GM21576 (cell line): ENCODE measurements around the gene NR1I3.
A peak's percentile ranks its signal among the peaks of the same experiment; 100 is the strongest.
"Not testable (repeated sequence)": the region's sequence is repeated elsewhere in the genome, so short reads cannot be mapped to it uniquely, and the experiment has no call there.

Source experiments
- ATAC-seq: cut with Tn5 transposase; IDR thresholded peaks from one replicate; pipeline ENCODE4 v1.9.1; 2021; ENCODE audit warnings: mild to moderate bottlenecking, moderate library complexity; ENCODE audit not compliant: unreplicated experiment

The NR1I3 gene, protein sequence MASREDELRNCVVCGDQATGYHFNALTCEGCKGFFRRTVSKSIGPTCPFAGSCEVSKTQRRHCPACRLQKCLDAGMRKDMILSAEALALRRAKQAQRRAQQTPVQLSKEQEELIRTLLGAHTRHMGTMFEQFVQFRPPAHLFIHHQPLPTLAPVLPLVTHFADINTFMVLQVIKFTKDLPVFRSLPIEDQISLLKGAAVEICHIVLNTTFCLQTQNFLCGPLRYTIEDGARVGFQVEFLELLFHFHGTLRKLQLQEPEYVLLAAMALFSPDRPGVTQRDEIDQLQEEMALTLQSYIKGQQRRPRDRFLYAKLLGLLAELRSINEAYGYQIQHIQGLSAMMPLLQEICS

DNA sequence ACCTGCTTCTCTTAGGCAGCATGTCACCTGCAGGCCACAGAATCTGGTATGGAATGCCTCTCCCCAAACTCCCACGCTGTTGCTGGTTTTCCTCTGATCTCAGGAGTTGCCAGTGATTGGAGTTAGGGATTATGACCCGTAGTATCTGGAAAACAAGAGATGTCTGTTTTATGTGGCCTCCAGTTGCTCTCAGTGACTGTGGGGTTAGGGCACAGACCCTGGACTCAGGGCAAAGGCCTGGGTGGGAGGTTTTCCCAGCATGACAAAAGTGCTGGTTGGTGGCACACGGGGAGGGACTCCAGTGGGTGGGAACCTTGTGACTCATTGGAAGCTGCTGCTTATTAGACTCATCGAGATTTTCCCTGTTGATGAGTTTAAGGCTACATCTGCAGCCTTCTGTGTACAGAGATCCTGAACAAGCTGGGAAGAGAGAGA, at the start of gene NR1I3:
TSS of gene NR1I3 (minus strand) at position 165 of the 435 bp plus-strand sequence. CDS start 1,638 bp downstream, outside the sequence.
- no peak for ATAC-seq

DNA sequence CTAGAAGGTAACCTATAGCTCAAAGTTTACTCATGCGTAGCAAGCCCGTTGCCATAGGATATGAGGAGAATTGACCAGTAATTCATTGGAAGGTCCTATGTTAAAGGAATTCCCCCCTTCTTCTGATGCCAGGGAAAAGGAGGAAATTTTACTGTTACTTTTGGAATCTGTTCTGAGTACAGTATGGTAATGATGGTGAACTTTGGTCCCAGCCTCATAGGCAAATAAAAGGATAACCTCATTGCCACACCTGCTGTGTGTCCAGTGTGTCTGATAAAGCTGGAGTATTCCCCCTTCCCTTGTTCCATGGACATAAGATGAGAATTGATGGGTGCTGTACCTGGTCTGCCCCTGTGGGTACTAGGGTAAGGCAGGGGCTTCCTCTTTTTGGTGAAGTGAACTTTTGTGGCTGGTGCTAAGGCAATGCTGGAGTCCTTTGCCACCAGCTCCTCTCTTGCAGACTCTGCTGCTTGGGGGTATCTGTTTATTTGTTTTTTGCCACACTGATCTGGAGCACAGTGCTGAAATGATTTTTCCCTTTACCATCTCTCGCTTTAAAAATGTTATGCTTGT, 49.6 kb upstream of the NR1I3 start:
- no peak for ATAC-seq

DNA sequence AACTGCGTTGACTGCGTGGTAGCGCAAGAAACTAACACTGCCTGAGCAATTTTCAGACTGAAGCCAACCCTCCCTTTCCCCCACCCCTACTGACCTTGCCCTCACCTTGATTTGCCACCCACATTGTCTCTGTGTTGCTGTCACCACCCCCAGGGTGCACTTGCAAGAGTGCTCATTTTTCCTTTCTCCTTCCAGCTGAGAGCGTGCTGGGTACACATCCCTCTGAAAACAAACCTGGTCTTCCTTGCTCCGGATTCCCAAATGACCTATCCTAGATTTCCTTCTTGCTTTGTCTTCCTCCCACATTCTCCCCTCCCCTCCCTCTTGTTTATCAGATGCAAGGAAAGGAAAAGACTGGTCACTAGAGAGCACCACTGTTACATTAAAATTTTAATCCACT, 47.5 kb upstream of the NR1I3 start:
- no peak for ATAC-seq

DNA sequence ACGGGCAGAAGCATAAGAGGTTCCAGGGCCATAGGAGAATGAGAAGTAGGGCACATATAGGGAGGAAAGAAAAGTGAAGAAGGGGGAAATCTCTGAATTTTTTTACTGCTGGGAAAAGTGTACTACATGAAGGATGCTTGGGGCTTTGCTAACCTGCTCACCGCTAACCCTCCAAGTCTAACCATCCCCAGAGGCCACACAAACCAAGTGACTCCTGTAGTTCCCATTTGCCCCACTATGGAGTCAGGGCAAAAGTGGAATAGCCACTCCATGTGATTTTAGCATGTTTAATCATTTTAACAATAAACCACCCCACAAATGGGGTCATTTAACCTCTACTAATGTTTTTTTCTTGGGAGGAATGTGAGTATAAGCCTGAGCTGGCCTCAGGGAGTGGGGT, 47.1 kb upstream of the NR1I3 start:
- ATAC-seq, result no peak

DNA sequence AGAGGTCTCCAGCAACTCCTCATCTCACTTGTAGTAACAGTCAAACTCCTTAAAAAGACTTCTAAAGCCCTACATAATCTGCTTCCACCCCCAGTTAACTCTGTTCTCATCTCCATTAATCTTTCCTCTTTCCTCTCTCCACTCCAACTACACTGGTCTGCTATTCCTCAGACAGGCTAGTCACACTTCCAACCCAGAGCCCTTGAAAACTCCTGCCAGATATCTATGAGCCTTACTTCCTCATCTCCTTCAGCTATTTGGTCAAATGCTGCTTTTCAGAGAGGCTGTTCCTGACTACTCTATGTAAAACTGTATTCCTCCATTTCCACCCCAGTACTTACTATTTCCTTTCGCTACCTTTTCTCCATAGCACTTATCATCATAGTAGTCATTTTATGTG, 45.0 kb upstream of the NR1I3 start:
- no peak for ATAC-seq

DNA sequence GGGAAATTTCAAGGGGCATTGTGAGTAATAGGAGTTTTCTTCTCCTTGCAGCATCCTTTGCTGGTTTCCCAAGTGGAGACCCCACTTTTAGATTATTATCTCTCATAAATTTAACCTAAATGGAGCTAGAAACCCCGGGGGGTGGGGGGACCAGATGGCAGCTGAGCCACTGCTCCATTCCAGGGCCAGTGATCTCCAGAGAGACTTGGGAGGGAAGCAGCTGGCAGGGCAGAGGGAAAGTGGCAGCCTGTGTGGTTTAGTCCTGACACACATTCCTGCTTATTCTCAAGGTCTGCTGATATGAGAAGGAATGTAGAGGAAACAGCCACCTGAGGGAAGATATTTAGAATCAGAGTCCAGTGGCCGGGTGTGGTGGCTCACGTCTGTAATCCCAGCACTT, 36.9 kb upstream of the NR1I3 start:
- no peak for ATAC-seq

DNA sequence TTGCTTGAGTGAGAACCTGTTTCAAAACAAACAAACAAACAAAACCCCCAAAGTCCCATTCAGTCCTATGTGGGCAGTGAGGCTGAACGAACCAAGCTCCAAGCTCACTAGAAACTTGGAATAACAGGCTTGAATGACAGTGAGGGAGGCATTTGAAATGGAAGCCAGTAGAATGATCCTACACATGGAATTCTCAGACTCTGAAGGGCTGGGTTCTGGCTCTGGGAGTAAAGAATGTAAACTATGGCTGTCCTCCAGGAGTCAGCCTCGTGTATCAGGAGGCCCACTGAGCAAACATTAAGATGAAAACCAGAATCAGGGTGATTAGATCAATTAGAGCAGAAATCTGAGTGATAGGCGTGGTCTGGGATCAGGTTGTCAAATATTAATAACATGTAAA, 35.4 kb upstream of the NR1I3 start:
- ATAC-seq, result no peak

DNA sequence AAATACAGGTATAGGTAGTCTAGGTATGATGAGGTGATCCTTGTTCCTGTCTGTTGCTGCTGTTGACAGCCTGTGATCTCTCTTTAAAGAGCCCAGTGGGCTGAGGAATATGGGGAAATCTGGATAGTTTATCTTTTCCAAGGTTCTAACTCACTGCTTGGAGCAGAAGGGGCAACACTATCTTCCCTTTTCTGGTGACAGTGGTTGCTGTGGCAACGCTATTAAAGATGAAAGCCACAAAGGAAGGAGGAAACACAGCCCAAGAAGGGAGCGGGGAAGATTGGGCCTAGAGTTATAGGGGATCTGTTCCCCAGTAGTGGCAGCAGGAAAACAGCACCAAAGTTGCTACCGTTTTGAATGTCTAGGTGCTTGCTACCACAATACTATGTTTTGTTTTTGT, 29.3 kb upstream of the NR1I3 start:
- ATAC-seq, result no peak

DNA sequence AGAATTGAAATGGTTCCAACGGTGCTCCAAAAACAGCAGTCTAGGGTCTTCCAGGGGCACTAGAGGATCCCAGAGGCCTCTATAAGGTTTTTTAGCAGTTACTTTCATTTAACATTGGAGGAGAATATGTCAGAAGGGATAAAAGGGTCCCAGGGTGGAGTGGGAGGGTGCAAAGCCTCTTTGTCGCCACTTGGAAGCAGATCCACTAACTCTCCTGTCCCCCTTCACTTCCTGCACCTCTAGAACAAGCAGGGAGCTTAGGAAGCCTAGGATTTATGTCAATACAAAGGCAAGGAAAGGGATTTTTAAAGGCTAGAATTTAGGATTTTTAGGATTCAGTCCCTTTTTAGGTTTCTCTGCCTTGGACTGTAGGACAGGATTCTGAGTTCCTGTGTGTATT, 28.8 kb upstream of the NR1I3 start:
- ATAC-seq, result no peak

DNA sequence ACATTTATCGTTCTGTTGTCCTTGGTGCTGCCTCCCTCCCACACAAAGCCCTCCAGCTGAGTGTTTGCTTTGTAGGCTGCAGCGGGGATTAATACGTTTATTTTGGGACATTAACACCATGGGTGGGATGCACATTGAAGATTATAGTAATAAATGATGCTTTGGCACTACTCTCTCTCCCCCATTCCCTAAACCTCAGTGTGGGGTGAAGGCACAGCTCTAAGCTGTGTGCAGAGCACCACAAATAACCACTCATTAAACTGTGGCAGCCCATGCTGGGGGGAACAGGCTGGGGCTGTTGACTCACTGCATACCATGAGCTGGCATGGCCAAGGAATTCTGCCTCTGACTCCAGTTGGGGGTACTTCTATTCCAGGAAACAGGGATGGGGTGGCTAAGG, 28.2 kb upstream of the NR1I3 start:
- ATAC-seq, result no peak

DNA sequence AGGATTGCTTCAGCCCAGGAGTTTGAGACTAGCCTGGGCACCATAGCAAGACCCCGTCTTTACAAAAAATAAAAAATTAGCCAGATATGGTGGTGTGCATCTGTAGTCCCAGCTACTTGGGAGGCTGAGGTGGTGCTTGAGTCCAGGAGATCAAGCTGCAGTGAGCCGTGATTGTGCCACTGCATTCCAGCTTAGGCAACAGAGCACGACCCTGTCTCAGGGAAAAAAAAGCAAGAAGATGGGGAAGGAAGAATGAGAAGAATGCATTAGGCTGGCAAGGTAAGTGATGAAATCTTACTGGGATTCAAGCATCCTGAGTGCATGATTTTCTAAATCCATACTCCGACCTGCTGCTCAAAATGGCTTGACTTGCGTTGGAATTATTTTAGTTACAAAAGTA, 27.3 kb upstream of the NR1I3 start:
- ATAC-seq, result no peak

DNA sequence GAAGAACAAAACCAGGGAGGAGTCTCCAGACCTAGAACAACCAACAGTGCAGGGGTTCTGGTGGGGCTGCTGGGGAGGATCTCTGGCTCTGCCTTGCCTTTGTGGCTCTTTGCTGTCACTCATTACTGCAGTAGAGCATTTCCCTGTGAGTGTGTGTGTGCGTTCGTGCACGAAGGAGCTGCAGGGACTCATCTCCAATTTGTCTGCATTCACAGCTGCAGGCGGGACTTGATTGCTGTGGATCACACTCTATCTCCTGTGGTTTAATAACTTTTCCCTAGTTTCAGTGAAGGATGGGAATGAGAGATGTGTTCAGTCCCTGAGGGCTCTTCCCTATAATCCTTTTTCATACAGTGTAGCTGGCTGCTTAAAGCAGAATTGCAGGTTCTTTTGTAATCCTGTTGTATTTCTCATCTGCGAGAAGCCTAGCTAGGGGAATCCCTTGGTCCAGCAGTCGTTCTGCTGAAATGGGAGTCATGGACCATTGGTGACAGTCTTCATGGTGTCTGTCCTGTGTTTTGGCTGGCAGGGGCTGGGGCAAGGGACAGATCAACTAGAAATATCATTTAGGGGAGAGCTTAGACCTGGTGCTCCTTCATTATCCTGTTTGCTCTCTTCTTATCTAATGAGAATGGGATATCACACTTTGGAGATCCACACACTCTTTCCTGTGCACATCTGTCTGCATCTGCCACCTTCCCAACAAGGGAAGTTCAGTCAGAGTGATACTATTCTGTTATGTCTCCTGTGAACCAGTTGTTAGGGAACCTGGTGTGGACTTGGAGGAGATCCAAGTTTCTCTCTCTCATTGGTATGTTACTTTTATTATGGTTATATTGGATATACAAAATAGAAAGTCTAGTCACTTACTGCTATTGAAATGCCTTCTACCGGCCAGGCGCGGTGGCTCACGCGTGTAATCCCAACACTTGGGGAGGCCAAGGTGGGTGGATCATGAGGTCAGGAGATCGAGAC, 23.5 kb upstream of the NR1I3 start:
- no peak for ATAC-seq

DNA sequence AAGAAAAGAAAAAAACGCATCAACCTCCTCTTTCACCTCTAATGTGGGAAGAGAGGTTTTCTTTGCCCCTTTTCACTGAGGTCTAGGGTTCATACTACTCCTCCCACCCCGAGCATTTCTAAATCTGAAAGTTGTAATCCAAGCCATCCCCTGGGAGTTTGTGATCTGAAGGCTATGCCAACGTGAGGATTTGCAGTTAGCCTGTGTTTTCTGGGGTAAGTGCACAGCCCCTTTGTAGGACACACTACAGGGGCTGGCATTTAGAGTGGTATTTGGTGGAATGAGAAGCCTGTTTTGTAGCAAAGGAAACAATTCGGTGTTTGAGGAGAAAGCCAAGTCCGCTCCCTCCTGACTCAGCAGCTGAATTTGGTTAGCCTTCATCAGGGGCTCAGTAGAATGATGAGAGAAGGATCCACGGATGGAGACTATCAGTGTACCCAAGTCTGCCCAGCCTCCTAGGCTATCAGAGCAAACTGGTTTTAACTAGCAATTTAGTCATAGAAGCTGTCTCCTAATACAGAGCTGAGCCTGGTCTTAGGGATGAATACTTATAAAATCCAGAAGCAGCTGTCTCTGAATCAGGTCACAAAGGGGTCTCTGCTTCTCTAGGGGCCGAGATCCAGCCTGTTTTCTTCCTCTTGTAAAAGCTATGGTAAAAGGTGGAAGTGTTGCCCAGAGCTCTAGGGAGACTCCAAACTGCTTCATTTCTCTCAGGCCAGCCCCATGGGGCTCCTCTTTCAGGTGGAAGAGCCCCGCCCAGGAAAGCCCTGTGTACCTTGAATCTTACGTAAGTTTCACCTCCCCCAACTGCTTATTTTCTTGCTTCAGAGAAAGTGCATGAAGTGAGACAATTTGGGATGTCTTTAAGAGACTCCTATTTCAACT, 22.6 kb upstream of the NR1I3 start:
- no peak for ATAC-seq

DNA sequence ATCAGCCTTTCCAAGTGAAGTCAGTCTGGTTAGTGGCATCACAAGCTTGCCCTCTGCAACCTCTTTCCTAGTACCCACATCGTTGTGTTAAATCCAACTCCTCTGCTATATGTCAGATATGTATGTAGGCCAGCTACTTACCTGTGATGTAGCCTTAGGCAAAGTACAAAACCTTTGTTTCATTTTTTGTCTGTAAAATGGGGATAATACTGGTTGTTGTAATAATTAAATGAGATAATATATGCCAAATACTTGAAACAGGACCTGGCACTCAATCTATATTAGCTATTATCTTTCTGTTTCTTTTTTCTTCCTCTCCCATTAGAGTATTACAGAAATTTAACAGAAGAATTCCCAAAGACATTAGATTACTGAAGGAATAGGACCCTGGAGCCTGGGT, 21.8 kb upstream of the NR1I3 start:
- ATAC-seq, result no peak

DNA sequence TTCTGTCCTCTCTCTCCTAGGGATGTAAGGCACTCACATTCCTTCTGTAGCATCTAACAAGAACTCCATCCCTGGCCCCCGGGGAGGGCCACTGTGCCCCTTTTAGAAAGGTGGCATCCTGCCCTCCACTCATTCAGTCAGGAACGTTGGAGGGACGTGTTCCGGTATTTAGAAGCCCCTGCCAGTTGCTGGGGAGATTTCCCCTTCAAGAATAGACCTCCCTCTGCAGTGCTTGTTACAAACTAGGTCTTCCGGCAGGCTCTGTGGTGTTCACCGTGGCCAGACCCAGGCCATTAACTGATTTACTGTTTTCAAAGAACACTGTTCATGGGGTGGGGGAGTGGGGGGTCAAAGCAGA, 21.3 kb upstream of the NR1I3 start:
- no peak for ATAC-seq

DNA sequence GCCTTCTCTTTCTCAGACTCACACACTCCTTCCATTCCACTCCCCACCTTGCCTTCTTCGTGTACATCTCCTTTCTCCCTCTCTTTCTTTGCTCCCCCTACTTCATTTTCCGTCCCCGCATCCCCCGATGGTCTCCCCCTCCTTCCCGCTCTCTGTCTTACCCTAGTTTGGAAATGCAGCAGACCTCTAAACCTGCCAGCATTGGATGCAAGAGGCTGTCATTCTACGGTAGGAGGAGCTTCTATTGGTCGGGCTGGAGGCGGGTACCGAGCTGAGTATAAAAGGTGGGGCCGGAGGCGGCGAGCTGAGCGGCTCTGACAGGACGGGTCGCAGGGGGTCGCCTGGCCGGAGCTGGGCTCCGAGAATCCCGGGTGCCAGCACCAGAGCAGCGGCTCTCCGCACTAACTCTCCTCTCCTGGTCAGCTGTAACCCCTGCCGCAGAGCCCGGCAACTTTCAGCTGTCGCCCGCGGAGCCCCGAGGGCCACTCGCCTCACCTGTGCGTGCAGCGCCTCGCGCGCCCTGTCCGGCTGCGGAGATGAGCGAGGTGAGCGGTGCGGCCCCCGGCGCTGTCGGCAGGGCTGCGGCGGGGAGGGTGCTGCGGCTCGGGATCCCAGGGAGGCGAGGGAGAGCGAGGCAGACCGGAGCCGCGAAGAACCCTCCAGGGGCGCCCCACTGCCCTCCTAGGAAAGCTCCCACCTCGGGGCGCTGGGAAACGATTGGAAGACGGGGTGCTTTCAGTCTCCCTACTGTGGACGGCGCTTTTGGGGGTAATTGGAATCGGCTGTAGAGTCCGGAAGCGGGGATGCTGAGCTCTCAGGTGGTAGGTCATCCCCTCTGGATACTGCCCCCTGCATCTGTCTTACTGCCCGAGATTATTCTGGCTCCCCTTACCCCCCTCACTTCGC, 20.7 kb upstream of the NR1I3 start, which contains the start of gene PCP4L1:
TSS of gene PCP4L1 (plus strand) at position 307 of the 906 bp plus-strand sequence. CDS start at position 537, 230 bp downstream.
- peak; percentile 63 for ATAC-seq

DNA sequence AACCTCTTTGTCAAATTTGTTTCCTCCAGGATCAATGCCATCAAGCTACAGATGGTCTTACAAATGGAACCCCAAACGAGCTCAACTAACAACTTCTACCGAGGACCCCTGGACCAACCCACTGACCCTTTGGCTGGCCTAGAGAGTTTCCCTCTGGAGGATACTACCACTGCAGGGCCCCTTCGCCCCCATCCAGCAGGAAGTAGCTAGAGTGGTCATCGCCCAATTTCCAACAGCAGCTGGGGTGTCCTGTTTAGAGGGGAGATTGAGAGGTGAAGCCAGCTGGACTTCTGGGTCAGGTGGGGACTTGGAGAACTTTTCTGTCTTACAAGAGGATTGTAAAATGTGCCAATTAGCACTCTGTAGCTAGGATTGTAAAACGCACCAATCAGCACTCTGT, 19.1 kb upstream of the NR1I3 start:
- not testable (repeated sequence) for ATAC-seq

DNA sequence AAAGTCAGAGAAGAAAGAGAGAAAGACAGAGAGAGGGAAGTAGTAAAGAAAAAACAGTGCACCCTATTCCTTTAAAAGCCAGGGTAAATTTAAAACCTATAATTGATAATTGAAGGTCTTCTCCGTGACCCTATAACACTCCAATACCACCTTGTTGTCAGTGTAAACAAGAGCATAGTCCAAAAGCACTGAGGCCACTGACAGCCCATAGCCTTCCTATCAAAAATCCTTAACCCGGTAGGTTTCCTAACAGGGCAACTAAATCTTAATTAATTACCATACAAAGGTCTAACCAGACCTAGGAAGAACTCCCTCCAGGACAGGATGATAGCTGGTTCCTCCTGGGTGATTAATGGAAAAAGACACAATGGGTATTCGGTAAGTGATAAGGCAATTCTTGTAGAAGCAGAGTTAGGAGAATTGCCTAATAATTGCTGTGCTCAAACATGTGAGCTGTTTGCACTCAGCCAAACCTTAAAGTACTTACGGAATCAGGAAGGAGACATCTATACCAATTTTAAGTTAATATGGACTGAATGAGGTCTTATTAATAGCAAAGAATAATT, 18.0 kb upstream of the NR1I3 start:
- not testable (repeated sequence) for ATAC-seq

DNA sequence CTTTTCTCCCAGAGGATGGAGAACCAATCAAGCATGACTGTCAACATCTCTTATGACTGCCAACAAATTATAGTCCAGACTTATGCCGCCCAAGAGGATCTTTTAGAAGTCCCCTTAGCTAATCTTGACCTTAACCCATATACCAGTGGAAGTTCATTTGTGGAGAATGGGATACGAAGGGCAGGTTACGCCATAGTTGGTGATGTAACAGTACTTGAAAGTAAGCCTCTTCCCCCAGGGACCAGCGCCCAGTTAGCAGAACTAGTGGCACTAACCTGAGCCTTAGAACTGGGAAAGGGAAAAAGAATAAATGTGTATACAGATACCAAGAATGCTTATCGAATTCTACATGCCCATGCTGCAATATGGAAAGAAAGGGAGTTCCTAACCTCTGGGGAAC, 17.3 kb upstream of the NR1I3 start:
- not testable (repeated sequence) for ATAC-seq
